T-helper 9 cell (primary cell): ENCODE data around the gene NDRG4.

Experiments used
- DNase-seq: peaks from one replicate; pipeline ENCODE4 v3.0.0-alpha.2; 2020
- total RNA-seq, 2 donors: gene quantifications; one replicate each; lab custom pipeline; 2026; lab: John Stamatoyannopoulos, UW

Gene NDRG4
- total RNA-seq: 0.91 to 3.6 reads per million in 2 donors

- no peak for DNase-seq
These were observed at the start of gene NDRG4 for GRCh38 chr16:58499615-58500351. Gene NDRG4 (plus strand): TSS chr16:58500143. CDS start chr16:58500249, 106 bp downstream.

GRCh38 chr16:58450590-58450989 is 49.4 kb upstream of the NDRG4 start:
- no peak for DNase-seq

- no peak for DNase-seq
These were observed 48.7 kb upstream of the NDRG4 start for GRCh38 chr16:58451265-58451689.

GRCh38 chr16:58451945-58452401 is 48.0 kb upstream of the NDRG4 start:
- DNase-seq: no peak

- DNase-seq: no peak
These were observed 47.3 kb upstream of the NDRG4 start for GRCh38 chr16:58452640-58453039.

GRCh38 chr16:58454178-58454577 is 45.8 kb upstream of the NDRG4 start:
- no peak for DNase-seq

- no peak for DNase-seq
These were observed 45.1 kb upstream of the NDRG4 start for GRCh38 chr16:58454856-58455255.

GRCh38 chr16:58455750-58456149 is 44.2 kb upstream of the NDRG4 start:
- DNase-seq: no peak

GRCh38 chr16:58456193-58456592 is 43.8 kb upstream of the NDRG4 start:
- DNase-seq: no peak

- DNase-seq: no peak
These were observed 41.2 kb upstream of the NDRG4 start for GRCh38 chr16:58458606-58459343.

- DNase-seq: no peak
These were observed 40.4 kb upstream of the NDRG4 start for GRCh38 chr16:58459344-58460218.

GRCh38 chr16:58460219-58460610 is 39.7 kb upstream of the NDRG4 start:
- no peak for DNase-seq

- no peak for DNase-seq
These were observed 38.9 kb upstream of the NDRG4 start for GRCh38 chr16:58461056-58461455.

GRCh38 chr16:58461640-58462039 is 38.3 kb upstream of the NDRG4 start:
- no peak for DNase-seq

- no peak for DNase-seq
These were observed 37.9 kb upstream of the NDRG4 start for GRCh38 chr16:58462089-58462488.

GRCh38 chr16:58462499-58462996 is 37.4 kb upstream of the NDRG4 start:
- DNase-seq: no peak

GRCh38 chr16:58462997-58463941 is 36.7 kb upstream of the NDRG4 start:
- no peak for DNase-seq

- no peak for DNase-seq
These were observed 35.7 kb upstream of the NDRG4 start for GRCh38 chr16:58464047-58464915.

- DNase-seq: no peak
These were observed 34.8 kb upstream of the NDRG4 start for GRCh38 chr16:58464916-58465731.

- DNase-seq: no peak
These were observed 34.1 kb upstream of the NDRG4 start for GRCh38 chr16:58465817-58466216.
